Loucy (cell line): ENCODE data around the gene ANO6.

Source experiments
- CTCF ChIP-seq: fragments of 200-600 bp; sonication (generic); conservative IDR thresholded peaks from 2 replicates; pipeline ENCODE4 v1.5.1; 2014; ENCODE audit warnings: mild to moderate bottlenecking, antibody characterized with exemption, low read length
- EZH2phosphoT487 ChIP-seq: fragments of 200-600 bp; IDR thresholded peaks from 2 replicates; pipeline ENCODE4 v1.6.1; 2018; ENCODE audit warnings: antibody characterized with exemption, mild to moderate bottlenecking, moderate library complexity, borderline replicate concordance

- TF ChIP-seq CTCF = no peak
- TF ChIP-seq EZH2phosphoT487 = no peak
Measured at GRCh38 chr12:45305907-45306306, 90.0 kb downstream of the ANO6 start.
